Panc1 (cell line): ENCODE data around the gene LARGE2. TPM values are rescaled to one million over a fixed set of nuclear protein-coding genes. Genes with fewer than 3 reads are reported as not detected.

Experiments
- ATAC-seq: fragments of 200-7000 bp; cut with Tn5 transposase; 2 replicates; pipeline ENCODE4 v1.9.1; 2020; ENCODE audit warnings: mild to moderate bottlenecking, moderate library complexity
- BruUV-seq: library from RNA; stranded (reverse); fragments of 400-500 nt; replicated peaks from 2 replicates; lab custom pipeline; 2021; lab: Mats Ljungman, UMichigan
- CTCF ChIA-PET: fragments of 300-600 bp; sonication (Branson Sonifier 250); formaldehyde crosslinking; loops from one replicate; lab custom pipeline; 2022; ENCODE audit warnings: antibody characterized with exemption; lab: Charles Lee
- POLR2A ChIA-PET: fragments of 300-600 bp; sonication (Branson Sonifier 250); formaldehyde crosslinking; loops from one replicate; lab custom pipeline; 2022; ENCODE audit warnings: antibody characterized with exemption; lab: Charles Lee
- DNase-seq: peaks from one replicate; pipeline ENCODE4 v3.0.0-alpha.2; 2010; ENCODE audit warnings: low read depth, low spot score
- H3K27ac ChIP-seq: 2 replicates; pipeline ENCODE4 v1.5.1; 2011; ENCODE audit warnings: mild to moderate bottlenecking, low read length, inconsistent platforms
- H3K27me3 ChIP-seq: fragments of 200-500 bp; sonication (Bioruptor generic); 2 replicates; pipeline ENCODE4 v1.6.0; 2014; ENCODE audit warnings: low read length, inconsistent platforms; ENCODE audit not compliant: control insufficient read depth, insufficient read depth
- H3K36me3 ChIP-seq: fragments of 200-500 bp; sonication (Bioruptor generic); 2 replicates; pipeline ENCODE4 v1.5.1; 2014; ENCODE audit warnings: inconsistent platforms, mild to moderate bottlenecking, low read length, moderate library complexity; ENCODE audit not compliant: control insufficient read depth, insufficient read depth
- H3K4me1 ChIP-seq: 2 replicates; pipeline ENCODE4 v1.5.1; 2011; ENCODE audit warnings: inconsistent platforms, mild to moderate bottlenecking, low read length, moderate library complexity; ENCODE audit not compliant: control insufficient read depth, insufficient read depth
- H3K4me3 ChIP-seq, 2 experiments: 2 replicates each; pipeline ENCODE4 v1.5.1; 2011 to 2012; ENCODE audit warnings: low read depth in 2 of 2, low read length in 2 of 2, mild to moderate bottlenecking in 2 of 2, inconsistent platforms in 1 of 2, moderate library complexity in 1 of 2
- H3K9me3 ChIP-seq: fragments of 200-500 bp; sonication (Bioruptor generic); 2 replicates; pipeline ENCODE4 v1.5.1; 2014; ENCODE audit warnings: low read depth, mild to moderate bottlenecking, inconsistent platforms, low read length, moderate library complexity; ENCODE audit not compliant: control insufficient read depth, insufficient read depth
- POLR2AphosphoS5 ChIP-seq: IDR thresholded peaks from 2 replicates; pipeline ENCODE4 v1.6.1; 2012; ENCODE audit warnings: mild to moderate bottlenecking, low read depth, low read length, moderate library complexity
- REST ChIP-seq, 2 experiments: IDR thresholded peaks; 2 replicates each; pipeline ENCODE4 v1.6.1; 2011 to 2012; ENCODE audit warnings: low read depth in 2 of 2, control low read depth in 1 of 2, low read length in 1 of 2, mild to moderate bottlenecking in 1 of 2, moderate library complexity in 1 of 2; ENCODE audit not compliant: insufficient read depth in 1 of 2
- SIN3A ChIP-seq: IDR thresholded peaks from 2 replicates; pipeline ENCODE4 v1.6.1; 2012; ENCODE audit warnings: low read depth, mild to moderate bottlenecking, low read length, moderate library complexity, borderline replicate concordance; ENCODE audit not compliant: insufficient read depth
- TCF7L2 ChIP-seq: IDR thresholded peaks from 2 replicates; pipeline ENCODE4 v1.6.1; 2011; ENCODE audit warnings: mild to moderate bottlenecking, low read depth, low read length, inconsistent platforms
- in situ Hi-C: cut with HindIII; loops from 2 replicates; pipeline ENCODE4 v1.10.0; 2016; ENCODE audit warnings: low sequenced_read_pairs, low pct_unique_long_range_greater_than_20kb
- intact Hi-C: fragments of 100-400 bp; cut with micrococcal nuclease; formaldehyde crosslinking; loops from one replicate; pipeline ENCODE4 v1.10.0; 2022; ENCODE audit not compliant: unreplicated experiment
- total RNA-seq: library from RNA; stranded (reverse); gene quantifications from one replicate; pipeline ENCODE4 v1.2.1, GENCODE V29; 2021; ENCODE audit not compliant: unreplicated experiment
- TF ChIP-seq, protein P1 (sequence below): fragments of 450-650 bp; IDR thresholded peaks from 2 replicates; pipeline ENCODE4 v1.5.1; 2017; ENCODE audit warnings: mild to moderate bottlenecking

Gene LARGE2
- total RNA-seq, 1 experiment from 2014 or later: 1.4 TPM

- ATAC-seq (no peak), DNase-seq (no peak)
- no peaks in the 10 kb centered on the region for H3K4me1 ChIP-seq
- ChIA-PET CTCF (no interaction called here), POLR2A (no interaction called here)
- in situ Hi-C loops (no loop called here), intact Hi-C loops (no loop called here)
- no peak overlapping the region for H3K27ac ChIP-seq
- no peak overlapping the region for H3K4me3 ChIP-seq
- H3K9me3 ChIP-seq: no peaks in the 10 kb centered on the region
- no peaks in the 10 kb centered on the region; the same call in 1 of the 2 replicates for H3K27me3 ChIP-seq
- BruUV-seq: no TSS peak
- peaks cover 3% of the 10 kb centered on the region; the same call in 1 of the 2 replicates for H3K36me3 ChIP-seq
- TF ChIP-seq REST (IDR thresholded peaks at IDR 0.05; ENCODE audit: insufficient read depth in 1 of 2, low read depth in 2 of 2, low read length in 1 of 2): no peak
- no peak for TF ChIP-seq POLR2AphosphoS5
Measured at GRCh38 chr11:45926001-45926401, 3.5 kb downstream of the LARGE2 start.

DNA sequence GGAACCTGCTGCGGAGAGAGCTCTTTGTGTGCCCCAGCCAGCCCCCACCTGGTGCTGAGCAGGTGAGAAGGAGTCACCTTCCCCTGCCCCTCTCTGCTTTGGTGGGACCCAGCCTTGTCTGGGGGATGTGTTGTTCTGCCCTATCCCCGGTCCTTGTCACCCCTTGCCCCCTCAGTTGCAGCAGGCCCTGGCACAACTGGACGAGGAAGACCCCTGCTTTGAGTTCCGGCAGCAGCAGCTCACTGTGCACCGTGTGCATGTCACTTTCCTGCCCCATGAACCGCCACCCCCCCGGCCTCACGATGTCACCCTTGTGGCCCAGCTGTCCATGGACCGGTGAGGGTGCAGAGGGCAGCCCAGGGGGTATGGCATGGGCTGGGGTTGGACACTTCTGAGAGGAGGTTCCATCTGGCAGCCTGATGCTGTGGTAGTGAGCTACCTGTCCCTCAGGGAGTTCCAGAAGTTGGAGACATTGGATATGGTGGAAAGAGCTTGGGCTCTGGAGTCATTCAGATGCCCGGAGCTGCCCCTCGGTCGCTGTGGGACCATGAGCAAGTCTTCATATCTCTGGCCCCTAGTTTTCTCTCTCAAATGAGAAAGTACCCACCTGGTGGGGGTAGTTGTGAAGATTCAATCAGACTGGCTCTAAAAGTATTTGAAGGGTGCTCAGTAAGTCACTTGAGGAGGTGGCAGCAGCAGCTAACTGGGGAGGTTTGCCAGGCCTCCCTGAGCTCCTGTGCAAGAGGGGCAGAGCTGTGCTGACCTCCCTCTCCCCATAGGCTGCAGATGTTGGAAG is 4.3 kb downstream of the LARGE2 start:
- H3K9me3 ChIP-seq: no peaks in the 10 kb centered on the region
- no peaks in the 10 kb centered on the region; the same call in 1 of the 2 replicates for H3K27me3 ChIP-seq
- CTCF ChIA-PET: no interaction called here
- ATAC-seq (no peak), DNase-seq (no peak)
- no TSS peak for BruUV-seq
- in situ Hi-C loops (no loop called here), intact Hi-C loops (no loop called here)
- no peak overlapping the region for H3K27ac ChIP-seq
- POLR2A ChIA-PET: no interaction called here
- H3K36me3 ChIP-seq: peaks cover 3% of the 10 kb centered on the region; the same call in 1 of the 2 replicates
- H3K4me1 ChIP-seq: no peaks in the 10 kb centered on the region
- no peak overlapping the region for H3K4me3 ChIP-seq
- TF ChIP-seq REST (IDR thresholded peaks at IDR 0.05; ENCODE audit: insufficient read depth in 1 of 2, low read depth in 2 of 2, low read length in 1 of 2) (no peak), TCF7L2 (no peak), SIN3A (no peak), POLR2AphosphoS5 (no peak)
- TF ChIP-seq, protein P1, sequence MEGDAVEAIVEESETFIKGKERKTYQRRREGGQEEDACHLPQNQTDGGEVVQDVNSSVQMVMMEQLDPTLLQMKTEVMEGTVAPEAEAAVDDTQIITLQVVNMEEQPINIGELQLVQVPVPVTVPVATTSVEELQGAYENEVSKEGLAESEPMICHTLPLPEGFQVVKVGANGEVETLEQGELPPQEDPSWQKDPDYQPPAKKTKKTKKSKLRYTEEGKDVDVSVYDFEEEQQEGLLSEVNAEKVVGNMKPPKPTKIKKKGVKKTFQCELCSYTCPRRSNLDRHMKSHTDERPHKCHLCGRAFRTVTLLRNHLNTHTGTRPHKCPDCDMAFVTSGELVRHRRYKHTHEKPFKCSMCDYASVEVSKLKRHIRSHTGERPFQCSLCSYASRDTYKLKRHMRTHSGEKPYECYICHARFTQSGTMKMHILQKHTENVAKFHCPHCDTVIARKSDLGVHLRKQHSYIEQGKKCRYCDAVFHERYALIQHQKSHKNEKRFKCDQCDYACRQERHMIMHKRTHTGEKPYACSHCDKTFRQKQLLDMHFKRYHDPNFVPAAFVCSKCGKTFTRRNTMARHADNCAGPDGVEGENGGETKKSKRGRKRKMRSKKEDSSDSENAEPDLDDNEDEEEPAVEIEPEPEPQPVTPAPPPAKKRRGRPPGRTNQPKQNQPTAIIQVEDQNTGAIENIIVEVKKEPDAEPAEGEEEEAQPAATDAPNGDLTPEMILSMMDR: no peak
